Pancreas (tissue), 10 donors: Measurements from ENCODE around the gene ARMC7. TPM values are rescaled to one million over a fixed set of nuclear protein-coding genes. Genes with fewer than 3 reads are reported as not detected.

Source experiments
- ATAC-seq, 4 donors: fragments of 200-7000 bp; cut with Tn5 transposase; one replicate each; pipeline versions ENCODE4 v1.8.0 to v1.9.1; 2020; ENCODE audit warnings: mild to moderate bottlenecking in 4 of 4, moderate library complexity in 4 of 4
- DNase-seq, 6 donors: peaks; one replicate each; pipeline ENCODE4 v3.0.0-alpha.2; 2020
- FAIRE-seq: peaks from 2 replicates; lab custom pipeline; 2012; peaks lifted over from hg19 to GRCh38; lab: Jason Lieb, UNC
- H3K27ac ChIP-seq, 4 donors: fragments of 200-600 bp; sonication (generic); 1 replicate in 3 of 4; 2 replicates in 1 of 4; pipeline versions ENCODE4 v1.5.0 to v1.8.0; 2020
- H3K27me3 ChIP-seq, 4 donors: fragments of 200-600 bp; one replicate each; pipeline ENCODE4 v1.8.0; 2021
- H3K36me3 ChIP-seq, 3 donors: fragments of 200-600 bp; sonication (generic) in 1 of 3; one replicate each; pipeline versions ENCODE4 v1.5.0 to v1.8.0; 2020 to 2021
- H3K4me1 ChIP-seq, 3 donors: fragments of 200-600 bp; one replicate each; pipeline ENCODE4 v1.8.0; 2021
- H3K4me3 ChIP-seq, 4 donors: fragments of 200-600 bp; sonication (generic) in 2 of 4; one replicate each; pipeline versions ENCODE4 v1.5.0 to v1.8.0; 2020 to 2021
- H3K9me3 ChIP-seq, 4 donors: fragments of 200-600 bp; one replicate each; pipeline ENCODE4 v1.8.0; 2021
- CTCF ChIP-seq, 4 donors: fragments of 200-600 bp; sonication (generic) in 3 of 4; IDR thresholded peaks; one replicate each; pipeline versions ENCODE4 v1.5.0 to v1.8.0; 2021; ENCODE audit warnings: antibody characterized with exemption in 4 of 4
- WGBS, 2 donors: extraction: QIAGEN DNeasy Blood & Tissue Kit; methylation state at CpG; one replicate each; pipeline ENCODE4 v1.1.7; 2013; 5-methylcytosine and 5-hydroxymethylcytosine counted together
- intact Hi-C, 3 donors: fragments of 100-400 bp; cut with DNase I; formaldehyde crosslinking; loops; one replicate each; pipeline versions ENCODE4 v1.11.1 to v1.14.2; 2022
- polyA plus RNA-seq, 2 donors: library from polyadenylated mRNA; stranded (reverse); fragments of 200-250 nt; gene quantifications; one replicate each; pipeline ENCODE4 v1.2.3, GENCODE V29; 2013
- total RNA-seq, 6 donors: library from RNA; stranded (reverse); fragmentation: NEBNext Ultra II Directional in 4 of 6; extraction: Animal tissue kit (Norgen Biotek cat#: 25700) in 4 of 6; gene quantifications; one replicate each; pipeline versions ENCODE4 v1.2.1 to v1.2.4, GENCODE V29; 2021 to 2023
- donor health status: healthy with polysubstance abuse.
- donor health status: DM: no; HTN: no; CAD: no; lungs with moderate emphysema.
- donor health status: DM: no; HTN: no; CAD: no.
- donor health status: control.
- donor health status: control.
- donor health status: Bipolar disorder and iron deficiency.
- donor health status: DM: yes; HTN: yes; CAD: no.
- donor health status: DM: no; HTN: no; CAD: no.
- donor health status: DM: no; HTN: no; CAD: no.
- donor health status: DM: yes; HTN: yes; CAD: no.

ARMC7 gene
- total and polyA plus RNA-seq, 8 donors = 2.3 to 7.4 (median 4.9) TPM

GRCh38 chr17:75063201-75063600, 46.6 kb upstream of the ARMC7 start:
- H3K36me3 ChIP-seq = peaks cover 2 to 30% (median 14%) of the 10 kb centered on the region in 3 donors

GRCh38 chr17:75063626-75064025, 46.1 kb upstream of the ARMC7 start:
- Histone ChIP-seq H3K36me3 (peaks cover 2 to 30% (median 14%) of the 10 kb centered on the region in 3 donors), H3K27me3 (no peaks in the 10 kb centered on the region), H3K27ac (no peak overlapping the region), H3K4me1 (no peaks in the 10 kb centered on the region), H3K4me3 (no peak overlapping the region), H3K9me3 (no peaks in the 10 kb centered on the region)
- FAIRE-seq (no peak), DNase-seq (peak in 1 of 6 donors; percentile 17), ATAC-seq (no peak)
- WGBS, 2 donors = 77 to 96% methylated on average over 3 of the region's 3 CpGs
- intact Hi-C loops = no loop called here
- no peak for TF ChIP-seq CTCF (IDR thresholded peaks at IDR 0.05)

More at GRCh38 chr17:75063201-75063600, 46.6 kb upstream of the ARMC7 start:
- FAIRE-seq (no peak), ATAC-seq (no peak), DNase-seq (peak in 1 of 6 donors; percentile 33)
- H3K4me1 ChIP-seq = no peaks in the 10 kb centered on the region
- intact Hi-C loops = no loop called here
- H3K27me3 ChIP-seq = no peaks in the 10 kb centered on the region
- H3K4me3 ChIP-seq = no peak overlapping the region
- H3K9me3 ChIP-seq = no peaks in the 10 kb centered on the region
- TF ChIP-seq CTCF (IDR thresholded peaks at IDR 0.05) = no peak
- H3K27ac ChIP-seq = no peak overlapping the region
- 88 to 93% methylated on average over 13 of the region's 13 CpGs for WGBS, 2 donors

DNA sequence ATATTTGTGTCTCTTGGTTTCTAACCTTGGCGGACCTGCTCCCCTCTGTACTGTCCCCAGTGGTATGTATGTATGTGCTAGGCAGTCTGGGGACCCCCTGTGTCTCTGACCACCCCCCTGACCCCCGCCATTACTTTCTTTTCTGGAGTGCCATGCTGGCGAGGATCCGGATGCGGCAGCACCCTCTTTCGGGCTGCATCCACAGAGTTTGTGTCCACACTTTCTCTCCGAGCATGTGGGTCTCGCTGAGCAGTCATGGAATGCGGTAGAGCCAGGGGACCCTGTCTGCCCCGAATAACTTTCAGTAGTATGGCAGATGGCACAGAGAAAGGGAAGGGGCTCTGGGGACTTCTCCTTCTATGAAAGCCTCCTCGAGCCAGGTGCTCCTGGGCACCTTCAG, 45.7 kb upstream of the ARMC7 start:
- Histone ChIP-seq H3K27ac (no peak overlapping the region), H3K36me3 (peaks cover 2 to 30% (median 14%) of the 10 kb centered on the region in 3 donors), H3K27me3 (no peaks in the 10 kb centered on the region), H3K4me3 (no peak overlapping the region), H3K9me3 (no peaks in the 10 kb centered on the region), H3K4me1 (no peaks in the 10 kb centered on the region)
- intact Hi-C loops = no loop called here
- peak in 1 of 6 donors; percentile 18 for DNase-seq
- TF ChIP-seq CTCF (IDR thresholded peaks at IDR 0.05) = no peak
- no peak for ATAC-seq
- 89 to 91% methylated on average over 11 of the region's 11 CpGs for WGBS, 2 donors
- no peak for FAIRE-seq

DNA sequence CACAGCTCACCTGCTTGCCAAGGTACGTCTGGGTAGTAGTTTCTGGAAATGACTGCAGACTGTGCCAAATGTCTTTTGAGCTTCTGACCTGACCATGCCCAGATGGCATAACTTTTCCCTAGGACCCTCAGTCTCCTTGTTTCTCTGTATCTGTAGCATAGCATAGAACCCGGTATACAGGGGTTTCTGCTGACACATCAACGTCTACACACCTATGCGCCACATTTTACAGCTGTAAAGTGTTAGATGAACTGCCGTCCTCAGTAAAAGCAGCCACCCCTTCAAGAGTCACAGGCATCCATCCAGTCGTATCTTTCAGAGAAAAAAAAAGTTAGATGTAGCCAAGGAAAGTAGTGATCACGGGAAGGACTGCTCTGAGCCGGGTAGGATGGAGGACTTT, 45.3 kb upstream of the ARMC7 start:
- no peak for ATAC-seq

More for the DNA sequence above, 45.3 kb upstream of the ARMC7 start:
- Histone ChIP-seq H3K27me3 (no peaks in the 10 kb centered on the region), H3K4me3 (no peak overlapping the region), H3K27ac (no peak overlapping the region), H3K4me1 (no peaks in the 10 kb centered on the region), H3K9me3 (no peaks in the 10 kb centered on the region), H3K36me3 (peaks cover 2 to 30% (median 14%) of the 10 kb centered on the region in 3 donors)
- no peak for TF ChIP-seq CTCF (IDR thresholded peaks at IDR 0.05)
- intact Hi-C loops = no loop called here
- no peak for FAIRE-seq
- 87 to 90% methylated on average over 8 of the region's 8 CpGs for WGBS, 2 donors
- DNase-seq = no peak
